Stomach (tissue), 4 donors: ENCODE data around the gene TRAM2.

Source experiments
- EP300 ChIP-seq: sonication (generic); formaldehyde crosslinking; IDR thresholded peaks from one replicate; pipeline ENCODE4 v1.6.1; 2017; ENCODE audit warnings: antibody characterized with exemption
- POLR2A ChIP-seq, 4 donors: fragments of 450-650 bp; IDR thresholded peaks; one replicate each; pipeline ENCODE4 v1.6.1; 2016; ENCODE audit warnings: antibody characterized with exemption in 4 of 4, control low read depth in 2 of 4, mild to moderate bottlenecking in 1 of 4, moderate library complexity in 1 of 4
- POLR2AphosphoS5 ChIP-seq, 3 donors: sonication (generic); formaldehyde crosslinking; IDR thresholded peaks; one replicate each; pipeline ENCODE4 v1.6.1; 2016; ENCODE audit warnings: antibody characterized with exemption in 3 of 3
- TF ChIP-seq, protein P1 (sequence below), 7 experiments: fragments of 450-650 bp in 4 of 7; fragments of 200-600 bp in 3 of 7; sonication (generic) in 3 of 7; IDR thresholded peaks; one replicate each; pipeline ENCODE4 v1.5.1; 2016 to 2019; ENCODE audit warnings: antibody characterized with exemption in 7 of 7, control low read depth in 2 of 7, mild to moderate bottlenecking in 1 of 7

DNA sequence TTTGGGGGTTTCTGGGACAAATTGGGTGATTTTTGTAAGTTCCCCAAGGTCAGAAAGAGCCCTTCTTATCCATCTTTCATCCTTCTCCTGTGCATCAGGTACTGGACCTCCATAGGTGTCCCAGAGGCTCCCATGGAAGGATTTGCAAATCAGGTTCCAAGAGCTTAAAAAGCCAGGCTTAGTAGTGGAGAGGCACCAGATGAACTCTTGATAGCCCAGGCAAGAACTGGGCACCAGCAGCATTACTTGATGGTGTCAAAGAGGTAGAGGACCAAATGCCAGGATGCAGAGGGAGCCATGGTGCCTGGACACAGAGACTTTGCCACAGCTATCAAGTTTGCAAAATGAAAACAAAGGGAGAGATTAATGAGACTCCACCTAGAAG, 20.9 kb upstream of the TRAM2 start:
- TF ChIP-seq, protein P1, sequence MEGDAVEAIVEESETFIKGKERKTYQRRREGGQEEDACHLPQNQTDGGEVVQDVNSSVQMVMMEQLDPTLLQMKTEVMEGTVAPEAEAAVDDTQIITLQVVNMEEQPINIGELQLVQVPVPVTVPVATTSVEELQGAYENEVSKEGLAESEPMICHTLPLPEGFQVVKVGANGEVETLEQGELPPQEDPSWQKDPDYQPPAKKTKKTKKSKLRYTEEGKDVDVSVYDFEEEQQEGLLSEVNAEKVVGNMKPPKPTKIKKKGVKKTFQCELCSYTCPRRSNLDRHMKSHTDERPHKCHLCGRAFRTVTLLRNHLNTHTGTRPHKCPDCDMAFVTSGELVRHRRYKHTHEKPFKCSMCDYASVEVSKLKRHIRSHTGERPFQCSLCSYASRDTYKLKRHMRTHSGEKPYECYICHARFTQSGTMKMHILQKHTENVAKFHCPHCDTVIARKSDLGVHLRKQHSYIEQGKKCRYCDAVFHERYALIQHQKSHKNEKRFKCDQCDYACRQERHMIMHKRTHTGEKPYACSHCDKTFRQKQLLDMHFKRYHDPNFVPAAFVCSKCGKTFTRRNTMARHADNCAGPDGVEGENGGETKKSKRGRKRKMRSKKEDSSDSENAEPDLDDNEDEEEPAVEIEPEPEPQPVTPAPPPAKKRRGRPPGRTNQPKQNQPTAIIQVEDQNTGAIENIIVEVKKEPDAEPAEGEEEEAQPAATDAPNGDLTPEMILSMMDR (IDR thresholded peaks at IDR 0.05): no peak
- TF ChIP-seq POLR2A (IDR thresholded peaks at IDR 0.05) (no peak), POLR2AphosphoS5 (IDR thresholded peaks at IDR 0.05) (no peak), EP300 (no peak)
